Ishikawa (cell line): ENCODE results near the gene B4GALT6.

Source experiments
- EP300 ChIP-seq: IDR thresholded peaks from 2 replicates; pipeline ENCODE4 v1.6.1; 2012; ENCODE audit warnings: borderline replicate concordance
- RAD21 ChIP-seq: IDR thresholded peaks from 2 replicates; pipeline ENCODE4 v1.6.1; 2012; ENCODE audit warnings: low read depth
- TEAD4 ChIP-seq: IDR thresholded peaks from 2 replicates; pipeline ENCODE4 v1.6.1; 2012

DNA sequence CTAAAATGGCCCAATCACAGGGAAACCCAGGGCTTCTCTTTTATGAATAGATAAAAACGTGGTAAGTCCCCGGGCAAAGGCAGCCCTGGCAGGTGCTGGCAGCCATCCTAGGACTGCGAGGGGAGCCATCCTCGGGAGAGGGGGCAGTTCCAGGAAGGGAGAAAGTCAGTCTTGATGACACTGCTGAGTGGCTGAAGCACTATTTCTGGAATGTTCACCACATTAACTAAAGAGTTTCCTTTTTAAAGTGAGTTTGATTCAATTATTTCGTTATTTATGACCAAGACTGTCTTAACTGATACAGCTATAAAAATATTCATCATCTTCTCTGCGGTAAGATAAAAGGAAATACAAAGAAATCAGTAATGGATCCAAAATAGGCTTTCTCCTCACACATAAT lies 72.3 kb downstream of the B4GALT6 start:
- TF ChIP-seq TEAD4 (no peak), RAD21 (no peak), EP300 (no peak)
